ENCODE results near the gene KLF12. TPM values are rescaled to one million over a fixed set of nuclear protein-coding genes. Genes with fewer than 3 reads are reported as not detected.

KLF12 gene
- polyA plus RNA-seq, 3 donors = 26.9 to 32.0 (median 27.1) TPM

DNA sequence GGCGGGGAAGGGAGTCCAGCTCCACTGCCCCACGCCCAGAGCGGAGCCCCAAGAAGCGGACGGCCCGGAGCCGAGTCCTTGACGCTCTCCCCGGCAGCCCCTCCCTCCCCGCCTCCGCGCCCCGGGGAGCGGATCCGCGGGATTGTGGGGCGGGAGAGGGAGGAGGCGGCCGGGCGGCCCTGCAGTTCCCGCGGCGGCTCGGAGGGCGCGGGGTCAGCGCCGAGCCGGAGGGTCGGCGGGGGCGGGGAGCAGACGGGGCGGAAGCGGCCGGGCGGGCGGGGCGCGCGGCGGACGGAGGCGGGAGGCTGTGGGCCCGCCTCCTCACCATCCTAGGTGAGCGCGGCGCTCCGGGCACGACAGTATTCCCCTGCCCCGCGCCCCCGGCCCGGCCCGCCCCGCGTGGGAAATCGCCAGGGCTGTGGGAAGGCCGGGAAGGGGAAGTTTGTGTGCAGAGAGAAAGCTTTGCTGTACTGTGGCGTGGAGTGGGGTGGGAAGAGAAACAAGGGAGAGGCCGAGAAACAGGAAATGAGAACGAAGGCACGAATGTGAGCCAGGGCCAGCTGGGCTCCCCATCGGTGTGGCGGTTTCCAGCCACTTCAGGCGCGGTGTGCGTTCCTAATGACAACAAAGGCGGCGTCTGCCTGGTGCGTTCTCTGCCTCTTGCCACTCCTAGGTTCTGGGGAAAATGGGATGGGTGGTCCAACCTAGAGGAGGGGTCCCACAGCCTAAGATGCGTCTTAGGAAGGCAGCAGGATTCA lies 1.3 kb upstream of the KLF12 start:
- peak in 1 of 3 donors; percentile 59 for DNase-seq (ENCODE audit: low read depth in 3 of 3, low spot score in 2 of 3)

DNA sequence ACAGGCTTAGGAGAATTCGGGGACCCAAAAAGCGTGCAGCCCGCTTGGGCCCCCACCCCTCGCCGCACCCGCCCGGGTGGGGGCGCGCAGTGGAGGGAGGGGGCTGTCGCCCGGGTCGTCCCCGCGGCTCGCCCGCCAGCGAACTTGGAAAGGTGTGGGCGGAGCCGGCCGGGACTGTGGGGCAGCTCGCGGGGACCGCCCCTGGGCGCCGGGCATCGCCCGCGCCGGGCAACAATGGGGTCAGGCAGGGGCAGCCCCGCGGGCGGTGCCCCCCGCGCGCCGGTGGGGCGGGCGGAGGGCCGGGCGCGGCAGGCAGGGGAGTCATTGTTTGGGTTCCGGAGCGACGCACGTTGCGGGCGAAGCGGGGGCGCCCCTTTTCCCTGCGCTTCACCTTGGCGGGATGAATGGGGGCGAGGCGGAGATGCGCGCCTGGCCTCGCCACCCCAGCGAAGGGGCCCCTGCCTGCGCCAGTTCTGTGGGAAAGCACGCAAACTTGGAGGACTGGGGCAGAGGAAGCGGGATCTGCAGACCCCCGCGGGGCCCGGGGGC lies 647 bp upstream of the KLF12 start:
- DNase-seq (ENCODE audit: low read depth in 3 of 3, low spot score in 2 of 3) = no peak

DNA sequence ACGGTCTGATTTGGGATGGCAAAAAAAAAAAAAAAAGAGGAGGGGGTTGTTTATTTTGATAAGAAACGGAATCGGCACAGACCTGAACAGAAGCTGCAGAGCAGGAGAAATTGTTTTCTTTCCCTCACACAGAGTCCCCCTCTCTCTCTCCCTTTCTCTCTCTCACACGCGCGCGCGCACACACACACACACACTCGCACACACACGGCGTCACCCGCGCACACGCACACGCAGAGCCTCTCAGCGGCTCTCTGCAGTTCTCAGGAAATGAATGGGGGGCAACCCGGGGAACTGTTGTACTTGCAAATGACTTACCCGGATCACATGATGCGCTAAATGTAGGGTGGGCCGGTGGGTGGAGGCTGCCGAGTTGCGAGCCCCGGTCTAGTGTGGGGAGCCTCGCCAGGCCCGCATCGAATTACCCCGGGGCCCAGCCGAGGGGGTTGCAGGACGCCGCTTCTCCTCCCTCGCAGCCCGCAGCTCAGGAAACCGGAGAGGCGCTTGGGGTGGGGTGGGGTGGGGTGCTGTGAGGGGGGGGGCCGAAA lies 475 bp downstream of the KLF12 start:
- peak; percentile 75 to 83 (median 79) for DNase-seq (ENCODE audit: low read depth in 3 of 3, low spot score in 2 of 3)

DNA sequence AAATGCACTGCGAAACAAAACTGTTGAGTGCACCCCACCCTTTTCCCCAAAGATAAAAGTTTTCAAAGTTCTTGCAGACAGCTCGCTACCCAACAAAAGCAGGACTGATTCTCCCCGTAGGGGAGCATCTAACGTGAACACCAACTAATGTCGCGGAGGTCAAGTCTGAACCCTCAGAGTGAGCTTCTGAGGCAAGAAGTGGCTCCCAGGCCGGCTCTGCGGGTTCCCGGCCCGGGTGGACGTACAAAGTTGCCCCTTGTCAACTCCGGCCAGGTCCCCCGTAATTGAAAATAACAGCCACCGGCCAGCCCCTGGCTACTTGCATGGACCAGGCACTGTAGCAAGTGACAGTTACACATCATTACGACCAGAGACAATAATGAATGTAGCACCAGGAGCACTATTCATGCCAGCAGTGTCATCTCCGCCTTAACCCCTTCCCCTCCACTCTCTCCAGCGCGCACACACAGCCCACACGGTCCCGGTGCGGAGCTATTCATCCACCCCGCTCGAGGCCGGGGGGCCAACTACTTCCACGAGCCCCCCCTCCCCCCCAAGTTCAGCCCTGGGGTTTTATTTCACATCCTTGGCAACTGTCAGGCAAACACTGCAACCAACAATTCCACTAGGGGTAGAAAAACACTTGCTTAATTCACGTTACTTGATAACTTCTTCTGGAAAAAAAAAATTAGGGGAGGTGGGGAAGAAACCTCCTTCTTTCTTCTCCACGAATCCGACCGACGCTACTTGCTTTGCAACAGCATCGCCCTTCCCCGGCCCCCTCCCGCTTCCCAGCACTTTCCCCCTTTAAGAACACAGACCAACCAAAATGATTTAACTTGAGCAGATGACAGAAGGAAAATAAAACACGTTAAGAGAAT lies 1.2 kb downstream of the KLF12 start:
- peak in 2 of 3 donors; percentile 23 to 53 for DNase-seq (ENCODE audit: low read depth in 3 of 3, low spot score in 2 of 3)

DNA sequence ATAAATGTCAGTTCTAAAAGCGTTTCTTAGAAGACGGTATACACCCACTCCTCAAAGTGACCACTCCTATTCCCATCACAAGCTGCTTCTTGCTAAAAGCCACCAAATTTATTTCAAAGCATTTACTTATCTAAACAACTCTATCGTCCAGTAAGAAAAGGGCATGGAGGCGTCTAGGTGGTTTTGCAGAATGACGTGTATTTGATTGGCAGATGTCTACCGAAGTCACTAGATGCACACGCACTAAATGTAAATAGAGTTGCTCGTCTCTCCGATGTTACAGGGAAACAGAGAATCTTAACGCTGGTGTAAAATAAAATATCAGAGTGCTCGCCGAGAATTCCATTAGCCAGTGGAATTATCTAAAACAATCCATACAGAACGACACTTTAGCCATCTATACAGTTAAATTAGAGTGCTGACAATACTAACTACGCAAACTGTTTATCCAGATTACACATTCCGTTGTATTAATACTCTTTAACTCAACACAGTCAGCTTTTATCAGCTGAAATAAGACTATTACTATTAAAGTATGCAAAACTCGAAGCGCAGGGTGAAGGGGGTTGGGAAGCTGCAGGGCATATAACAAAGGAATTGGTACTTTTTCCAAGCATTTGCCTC lies 1.9 kb downstream of the KLF12 start:
- DNase-seq (ENCODE audit: low read depth in 3 of 3, low spot score in 2 of 3) = no peak

DNA sequence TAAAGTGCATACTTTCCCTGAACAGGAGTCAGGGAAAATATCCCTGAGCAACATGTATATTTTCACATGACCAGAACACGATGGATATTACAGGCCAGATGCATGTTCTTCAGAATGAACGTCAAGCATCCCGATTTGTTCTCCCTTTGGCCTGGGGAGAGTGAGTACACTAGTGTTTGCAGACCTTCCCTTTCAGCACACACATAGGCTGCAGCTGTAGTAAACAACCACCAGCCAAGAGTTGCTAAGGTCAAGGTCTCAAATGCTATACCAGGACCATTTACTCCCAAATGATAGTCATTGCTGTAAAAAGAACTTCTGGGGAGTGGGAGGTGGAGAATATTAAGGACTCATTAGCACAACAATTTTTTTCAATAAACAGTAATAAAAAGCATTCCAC lies 3.0 kb downstream of the KLF12 start:
- DNase-seq (ENCODE audit: low read depth in 3 of 3, low spot score in 2 of 3) = no peak

DNA sequence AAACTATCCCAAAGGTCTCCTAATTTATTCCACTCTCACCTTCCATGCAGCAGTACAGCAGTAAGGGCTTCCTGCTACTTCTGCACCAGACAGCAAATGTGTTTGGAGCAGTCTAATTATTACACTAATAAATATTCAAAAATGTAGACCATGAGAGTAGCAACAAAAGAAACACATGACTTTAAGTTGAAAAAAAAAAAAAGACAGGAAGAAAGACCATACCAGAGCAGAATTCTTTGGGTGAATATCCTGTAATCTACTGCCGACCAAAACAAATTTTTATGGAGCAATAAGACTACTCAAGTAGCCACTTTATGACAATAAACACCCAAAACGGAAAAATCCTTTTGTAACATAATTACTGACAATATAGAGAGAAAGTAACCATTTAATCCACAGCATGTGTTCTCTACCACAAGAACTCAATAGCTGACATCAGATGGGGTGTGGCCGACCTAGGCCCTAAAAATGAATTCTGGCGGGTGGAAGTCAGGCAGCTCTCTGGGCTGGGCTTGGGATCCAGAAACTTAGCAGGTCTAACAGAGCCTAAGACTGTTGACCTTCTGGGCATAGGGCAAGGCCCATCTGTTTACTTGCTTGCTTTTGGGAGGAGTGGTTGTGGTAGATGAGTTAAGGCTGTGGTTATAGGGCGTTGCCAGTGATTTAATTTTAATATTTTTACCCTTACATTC lies 4.6 kb downstream of the KLF12 start:
- no peak for DNase-seq (ENCODE audit: low read depth in 3 of 3, low spot score in 2 of 3)

DNA sequence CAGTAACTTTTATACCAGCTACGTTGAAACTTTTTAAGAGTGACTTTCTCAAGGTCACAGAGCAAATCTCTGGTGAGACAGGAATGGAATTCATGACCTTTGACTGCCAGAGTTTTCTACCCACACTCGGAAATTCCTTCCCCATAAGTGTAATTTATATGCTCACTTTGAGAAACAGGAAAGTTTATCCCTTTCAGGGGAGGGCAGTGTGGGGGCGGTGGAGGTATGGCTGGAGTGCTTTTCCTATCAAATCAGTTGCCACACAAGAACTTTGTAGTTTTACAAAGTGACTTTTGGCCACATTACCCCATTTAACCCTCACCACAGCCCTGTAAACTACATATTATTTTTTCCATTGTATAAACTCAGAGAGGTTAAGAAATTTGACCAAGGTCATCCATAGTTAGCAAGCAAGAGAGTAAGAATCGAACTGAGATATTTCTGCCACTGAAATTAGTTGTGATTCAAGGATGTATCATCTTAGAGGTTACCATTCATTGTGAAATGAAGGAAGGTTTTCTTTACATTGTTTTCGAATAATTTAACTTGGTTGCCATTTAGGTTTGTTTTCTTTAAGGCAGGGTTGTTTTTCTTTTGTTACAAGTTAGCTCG lies 5.9 kb downstream of the KLF12 start:
- DNase-seq (ENCODE audit: low read depth in 3 of 3, low spot score in 2 of 3) = no peak

DNA sequence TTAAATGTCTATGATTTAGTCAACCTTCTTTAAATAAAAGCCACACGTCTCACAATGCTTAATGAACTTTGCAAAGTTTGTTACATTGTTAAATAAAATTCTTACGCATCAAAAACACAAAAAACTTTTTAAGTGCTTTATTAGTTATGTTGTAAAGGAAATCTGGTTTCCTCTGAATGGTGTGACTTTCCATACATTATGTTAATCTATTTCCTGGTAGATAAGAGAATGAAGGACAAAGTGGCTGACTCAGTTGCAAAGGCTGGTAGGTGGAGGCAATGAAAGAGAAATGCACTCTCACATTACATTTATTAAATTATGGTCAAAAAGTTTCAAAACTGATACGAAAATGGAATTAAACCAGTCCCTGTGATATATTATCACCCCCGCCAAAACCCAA lies 15.9 kb downstream of the KLF12 start:
- no peak for DNase-seq (ENCODE audit: low read depth in 3 of 3, low spot score in 2 of 3)

DNA sequence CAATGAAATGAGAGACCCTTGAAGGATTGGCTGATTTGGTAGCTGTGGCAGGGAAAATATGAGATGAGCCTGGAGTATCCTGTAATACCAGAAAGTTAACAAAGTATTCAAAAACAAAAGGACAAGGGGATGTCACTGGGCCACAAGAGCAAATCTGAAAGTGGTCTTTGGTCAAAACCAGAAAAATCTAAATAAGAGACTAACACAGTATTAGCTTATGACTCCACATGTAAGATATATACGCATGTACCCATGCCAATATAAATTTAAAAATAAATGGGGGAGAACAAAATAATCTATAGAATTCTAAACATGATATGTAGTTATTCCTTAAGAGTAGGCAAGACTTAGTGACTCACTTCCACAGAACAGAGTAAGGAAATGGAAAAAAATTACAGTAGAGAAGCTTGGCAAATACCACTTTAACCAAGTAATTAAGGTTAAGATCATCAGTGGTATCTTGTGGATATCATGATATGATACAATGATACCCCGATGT lies 16.9 kb downstream of the KLF12 start:
- DNase-seq (ENCODE audit: low read depth in 3 of 3, low spot score in 2 of 3) = no peak

DNA sequence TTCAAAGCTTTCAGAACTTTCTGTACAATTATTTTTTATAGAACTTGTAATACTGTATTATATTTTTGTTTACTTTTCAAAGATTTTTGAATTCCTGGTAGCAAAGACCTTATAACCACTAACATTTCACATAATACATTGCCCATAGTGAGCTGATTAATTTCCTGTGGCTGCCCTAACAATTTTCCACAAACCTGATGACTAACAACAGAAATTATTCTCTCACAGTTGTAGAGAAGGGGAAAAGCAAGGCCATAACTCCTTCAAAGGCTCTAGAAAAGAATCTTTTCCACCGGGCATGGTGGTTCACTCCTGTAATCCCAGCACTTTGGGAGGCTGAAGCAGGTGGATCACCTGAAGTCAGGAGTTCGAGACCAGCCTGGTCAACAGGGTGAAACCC lies 19.1 kb downstream of the KLF12 start:
- no peak for DNase-seq (ENCODE audit: low read depth in 3 of 3, low spot score in 2 of 3)

DNA sequence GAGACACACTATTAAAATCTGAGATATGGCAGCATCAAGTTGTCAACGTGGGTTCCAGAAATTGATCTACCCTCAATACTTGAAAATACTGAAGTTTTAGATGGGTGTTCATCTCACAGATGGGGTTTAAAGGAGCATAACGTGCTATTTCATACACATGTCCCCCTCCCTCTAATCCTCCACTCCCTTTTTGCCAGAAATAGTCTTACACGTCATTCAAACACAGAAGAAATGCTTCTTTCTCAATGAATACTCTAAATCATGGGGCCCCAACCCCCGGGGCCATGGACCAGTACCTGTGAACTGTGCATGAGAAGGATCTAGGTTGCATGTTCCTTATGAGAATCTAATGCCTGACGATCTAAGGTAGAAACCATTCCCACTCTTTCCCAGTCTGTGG lies 19.6 kb downstream of the KLF12 start:
- DNase-seq (ENCODE audit: low read depth in 3 of 3, low spot score in 2 of 3) = no peak

DNA sequence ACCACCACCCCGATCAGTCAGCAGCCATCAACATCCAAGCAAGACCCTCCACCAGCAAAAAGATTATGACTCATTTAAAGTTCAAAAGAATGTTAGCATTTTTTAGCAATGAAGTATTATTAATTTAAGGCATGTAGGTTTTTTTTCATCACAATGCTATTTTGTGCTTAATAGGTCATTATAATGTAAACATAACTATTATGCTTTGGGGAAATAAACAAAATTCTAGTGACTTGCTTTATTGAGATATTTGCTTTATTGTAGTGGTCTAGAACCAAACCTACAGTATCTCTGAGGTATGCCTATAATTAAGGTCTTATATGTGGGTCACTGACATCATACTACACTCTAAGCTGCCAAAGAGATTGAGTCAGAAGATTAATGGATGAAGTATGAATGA lies 20.0 kb downstream of the KLF12 start:
- no peak for DNase-seq (ENCODE audit: low read depth in 3 of 3, low spot score in 2 of 3)

DNA sequence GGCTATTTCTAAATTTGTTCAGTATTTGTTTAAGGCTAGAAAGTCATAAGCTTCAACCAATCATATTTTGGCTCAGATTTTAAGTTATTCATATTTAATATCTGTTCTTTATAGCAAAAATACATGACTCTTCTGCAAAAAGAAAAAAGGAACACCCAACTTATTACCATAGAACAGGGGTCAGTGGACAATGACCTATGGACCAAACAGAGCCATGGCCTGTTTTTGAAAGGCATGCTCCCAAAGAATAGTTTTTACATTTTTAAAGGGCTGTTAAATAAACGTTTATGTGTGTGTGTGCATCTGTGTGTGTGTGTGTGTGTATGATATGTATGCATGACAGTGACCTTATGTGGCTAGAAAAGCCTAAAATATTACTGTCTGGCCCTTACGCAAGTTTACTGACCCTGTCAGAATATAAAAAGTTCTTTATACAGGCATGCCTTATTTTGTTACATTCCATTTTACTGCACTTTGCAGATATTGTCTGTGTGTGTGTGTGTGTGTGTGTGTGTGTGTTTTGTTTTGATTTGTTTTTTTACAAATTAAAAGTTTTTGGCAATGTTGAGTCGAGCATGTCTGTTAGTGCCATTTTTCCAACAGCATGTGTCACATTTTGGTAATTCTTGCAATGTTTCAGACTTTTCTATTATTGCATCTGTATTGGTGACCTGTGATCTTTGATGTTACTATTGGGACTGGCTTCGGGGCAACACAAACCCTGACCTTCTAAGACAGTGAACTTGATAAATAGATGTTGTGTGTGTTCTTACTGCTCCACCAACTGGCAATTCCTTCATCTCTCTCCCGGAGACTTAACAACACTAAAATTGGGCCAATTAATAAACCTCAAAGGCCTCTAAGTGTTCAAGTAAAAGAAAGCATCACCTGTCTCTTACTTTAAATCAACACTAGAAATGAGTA lies 22.0 kb downstream of the KLF12 start:
- no peak for DNase-seq (ENCODE audit: low read depth in 3 of 3, low spot score in 2 of 3)

DNA sequence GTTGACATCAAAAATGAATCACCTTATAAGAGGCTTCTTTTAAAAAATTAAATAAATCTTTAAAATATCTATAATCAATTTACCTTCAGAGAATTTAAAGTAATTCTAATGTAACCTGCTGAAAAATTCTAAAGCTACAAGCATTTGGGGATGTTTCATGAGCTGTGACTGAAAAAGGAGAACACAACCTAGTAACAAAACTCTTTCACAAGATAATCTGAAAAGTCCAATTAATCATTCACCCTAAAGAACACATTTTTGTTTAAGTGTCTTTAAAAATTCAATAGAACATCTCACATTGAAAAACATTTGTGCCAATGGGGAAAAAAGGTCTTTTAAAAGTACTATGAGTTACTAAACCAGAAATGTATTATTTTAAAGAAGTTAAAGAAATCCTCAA lies 22.8 kb downstream of the KLF12 start:
- DNase-seq (ENCODE audit: low read depth in 3 of 3, low spot score in 2 of 3) = no peak

DNA sequence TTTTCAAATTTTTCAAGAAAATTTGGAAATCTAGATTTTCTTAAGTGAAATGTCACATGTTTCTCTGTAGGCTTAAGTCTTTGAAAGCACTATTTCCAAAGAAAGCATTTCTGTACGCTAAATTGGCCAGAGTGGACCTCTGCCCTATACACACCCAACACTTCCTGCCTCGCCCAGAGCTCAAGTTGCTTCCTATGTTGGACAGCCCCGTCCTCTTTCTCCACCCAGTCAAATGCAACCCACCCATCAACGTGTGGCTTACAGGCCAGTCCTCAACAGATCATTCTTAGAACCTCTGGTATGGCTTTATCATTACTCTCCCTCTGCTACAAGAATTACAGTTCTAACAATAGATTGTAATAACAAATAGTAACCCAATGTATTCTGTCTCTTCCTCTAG lies 24.2 kb downstream of the KLF12 start:
- DNase-seq (ENCODE audit: low read depth in 3 of 3, low spot score in 2 of 3) = no peak

DNA sequence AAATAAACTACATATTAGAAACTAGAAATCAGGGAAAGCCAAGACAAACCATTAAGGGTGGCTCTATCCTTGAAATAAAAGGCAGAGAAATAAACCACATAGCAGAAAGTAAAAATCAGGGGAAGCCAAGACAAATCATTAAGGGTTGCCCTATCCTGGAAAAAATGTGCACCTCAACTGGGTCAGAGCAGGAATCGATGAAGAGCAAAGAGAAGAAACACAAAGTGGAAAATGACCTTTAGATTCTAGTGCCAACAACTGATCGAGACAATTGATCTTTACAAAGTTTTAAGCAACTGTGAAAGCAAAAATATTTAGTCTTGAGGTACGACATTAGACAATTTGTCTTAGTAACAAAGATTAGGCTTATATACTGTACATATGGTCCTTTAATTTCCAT lies 26.6 kb downstream of the KLF12 start:
- DNase-seq (ENCODE audit: low read depth in 3 of 3, low spot score in 2 of 3) = no peak

DNA sequence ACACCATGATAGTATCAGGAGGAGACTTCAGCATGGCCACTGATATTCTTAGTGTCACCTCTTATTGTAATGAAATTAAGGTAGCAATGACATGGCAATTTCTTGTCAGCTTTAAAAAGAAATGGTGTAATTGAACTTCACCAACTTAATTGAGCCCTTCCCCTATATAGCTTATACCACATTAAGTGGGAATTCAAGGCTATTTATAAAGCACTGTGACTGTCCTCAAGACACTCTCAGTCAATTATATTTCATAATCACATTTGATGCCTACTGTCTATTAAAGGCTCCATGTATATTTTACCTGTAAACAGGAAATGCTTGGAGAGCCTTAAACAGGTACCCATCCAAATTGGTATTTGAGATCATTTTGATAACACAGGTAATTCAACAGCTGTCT lies 28.3 kb downstream of the KLF12 start:
- DNase-seq (ENCODE audit: low read depth in 3 of 3, low spot score in 2 of 3) = no peak
